Spleen (tissue), 11 donors: Measurements from ENCODE around the gene ANKRD16. TPM values are rescaled to one million over a fixed set of nuclear protein-coding genes. Genes with fewer than 3 reads are reported as not detected.
"Not testable (repeated sequence)": the region's sequence is repeated elsewhere in the genome, so short reads cannot be mapped to it uniquely, and the experiment has no call there.

Experiments used
- DNase-seq: peaks from one replicate; pipeline ENCODE4 v3.0.0-alpha.2; 2020
- H3K27ac ChIP-seq, 8 donors: fragments of 200-600 bp; sonication (generic) in 7 of 8; 1 replicate in 4 of 8; 2 replicates in 4 of 8; pipeline versions ENCODE4 v1.5.0 to v1.8.0; 2016 to 2021; ENCODE audit warnings: inconsistent platforms in 4 of 8, mild to moderate bottlenecking in 4 of 8, moderate library complexity in 1 of 8
- H3K27me3 ChIP-seq, 7 donors: fragments of 200-600 bp; sonication (generic) in 6 of 7; replicated peaks in 1 of 7; 1 replicate in 4 of 7; 2 replicates in 3 of 7; pipeline versions ENCODE4 v1.5.0 to v1.8.0; 2016 to 2021; ENCODE audit warnings: inconsistent platforms in 3 of 7, mild to moderate bottlenecking in 1 of 7
- H3K36me3 ChIP-seq, 6 donors: fragments of 200-600 bp; sonication (generic) in 5 of 6; 1 replicate in 4 of 6; 2 replicates in 2 of 6; pipeline versions ENCODE4 v1.5.0 to v1.8.0; 2016 to 2021; ENCODE audit warnings: inconsistent platforms in 2 of 6
- H3K4me1 ChIP-seq, 6 donors: fragments of 200-600 bp; sonication (generic) in 5 of 6; 1 replicate in 3 of 6; 2 replicates in 3 of 6; pipeline versions ENCODE4 v1.5.0 to v1.8.0; 2016 to 2021; ENCODE audit warnings: inconsistent platforms in 3 of 6
- H3K4me3 ChIP-seq, 8 donors: fragments of 200-600 bp; sonication (generic) in 7 of 8; 1 replicate in 4 of 8; 2 replicates in 4 of 8; pipeline versions ENCODE4 v1.5.0 to v1.8.0; 2016 to 2021; ENCODE audit warnings: inconsistent platforms in 4 of 8, mild to moderate bottlenecking in 4 of 8, moderate library complexity in 2 of 8
- H3K9me3 ChIP-seq, 8 donors: fragments of 200-600 bp; sonication (generic) in 7 of 8; 1 replicate in 4 of 8; 2 replicates in 4 of 8; pipeline versions ENCODE4 v1.5.0 to v1.8.0; 2016 to 2021; ENCODE audit warnings: inconsistent platforms in 4 of 8
- POLR2A ChIP-seq, 3 donors: fragments of 450-650 bp; IDR thresholded peaks; one replicate each; pipeline ENCODE4 v1.5.1; 2017; ENCODE audit warnings: antibody characterized with exemption in 3 of 3, mild to moderate bottlenecking in 1 of 3
- POLR2AphosphoS5 ChIP-seq, 3 donors: sonication (generic); formaldehyde crosslinking; IDR thresholded peaks; one replicate each; pipeline ENCODE4 v1.5.1; 2017; ENCODE audit warnings: antibody characterized with exemption in 3 of 3
- WGBS, 5 donors: extraction: QIAGEN DNeasy Blood & Tissue Kit in 3 of 5; methylation state at CpG; one replicate each; pipeline versions ENCODE4 v1.1.5 to v1.1.7; 2013 to 2018; 5-methylcytosine and 5-hydroxymethylcytosine counted together
- intact Hi-C: fragments of 100-400 bp; cut with DNase I; formaldehyde crosslinking; loops from one replicate; pipeline ENCODE4 v1.15.0; 2023; ENCODE audit warnings: low total_unique reads
- polyA plus RNA-seq, 3 donors: library from polyadenylated mRNA; stranded (reverse); fragments of 200-250 nt; gene quantifications; one replicate each; pipeline ENCODE4 v1.2.1, GENCODE V29; 2013
- total RNA-seq, 7 donors: library from RNA; depleted of rRNA in 3 of 7; stranded (reverse); fragments of >200 nt in 3 of 7; fragmentation: NEBNext Ultra II Directional in 4 of 7; extraction: Animal tissue kit (Norgen Biotek cat#: 25700) in 4 of 7; gene quantifications; one replicate each; pipeline versions ENCODE4 v1.1.0 to v1.2.1, GENCODE V29; 2016 to 2021
- TF ChIP-seq, protein P1 (sequence below), 11 experiments: fragments of 200-600 bp in 7 of 11; fragments of 450-650 bp in 4 of 11; sonication (generic) in 4 of 11; IDR thresholded peaks in 8 of 11; conservative IDR thresholded peaks in 3 of 11; 1 replicate in 7 of 11; 2 replicates in 4 of 11; pipeline versions ENCODE4 v1.4.0 to v1.8.0; 2016 to 2021; ENCODE audit warnings: antibody characterized with exemption in 11 of 11, inconsistent platforms in 4 of 11, mild to moderate bottlenecking in 1 of 11
- donor health status: healthy with polysubstance abuse.
- donor health status: DM: no; HTN: no; CAD: no; lungs with moderate emphysema.
- donor health status: DM: no; HTN: no; CAD: no.
- donor health status: Bipolar disorder and iron deficiency.
- donor health status: healthy.
- donor health status: DM: no; HTN: no; CAD: no.
- donor health status: DM: yes; HTN: yes; CAD: no.

The ANKRD16 gene
- total and polyA plus RNA-seq, 10 donors: 2.7 to 10.5 (median 6.3) TPM

DNA sequence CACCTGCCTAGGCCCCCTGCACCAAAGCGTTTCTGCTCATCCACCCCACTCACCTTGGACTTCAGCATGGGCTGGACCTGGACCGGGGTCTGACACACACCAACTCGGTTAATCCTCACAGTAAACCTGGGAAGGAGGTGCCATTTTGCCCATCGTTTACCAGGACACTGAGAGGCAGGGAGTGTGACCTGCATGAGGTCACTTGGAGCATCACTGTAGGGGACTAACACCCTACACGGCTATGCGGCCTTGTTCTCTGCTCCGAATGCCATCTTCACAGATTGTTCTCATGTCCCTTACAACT is 33.0 kb downstream of the ANKRD16 start:
- 80 to 85% (median 81%) methylated on average over 7 of the region's 7 CpGs for WGBS, 5 donors
- Histone ChIP-seq H3K36me3 (no peaks in the 10 kb centered on the region), H3K9me3 (no peaks in the 10 kb centered on the region), H3K27me3 (no peaks in the 10 kb centered on the region), H3K4me3 (no peak overlapping the region), H3K4me1 (peaks cover 0 to 35% (median 8%) of the 10 kb centered on the region in 6 donors), H3K27ac (no peak overlapping the region)
- intact Hi-C loops: no loop called here
- DNase-seq: no peak
- no peak for TF ChIP-seq POLR2AphosphoS5 (IDR thresholded peaks at IDR 0.05)
- TF ChIP-seq, protein P1, sequence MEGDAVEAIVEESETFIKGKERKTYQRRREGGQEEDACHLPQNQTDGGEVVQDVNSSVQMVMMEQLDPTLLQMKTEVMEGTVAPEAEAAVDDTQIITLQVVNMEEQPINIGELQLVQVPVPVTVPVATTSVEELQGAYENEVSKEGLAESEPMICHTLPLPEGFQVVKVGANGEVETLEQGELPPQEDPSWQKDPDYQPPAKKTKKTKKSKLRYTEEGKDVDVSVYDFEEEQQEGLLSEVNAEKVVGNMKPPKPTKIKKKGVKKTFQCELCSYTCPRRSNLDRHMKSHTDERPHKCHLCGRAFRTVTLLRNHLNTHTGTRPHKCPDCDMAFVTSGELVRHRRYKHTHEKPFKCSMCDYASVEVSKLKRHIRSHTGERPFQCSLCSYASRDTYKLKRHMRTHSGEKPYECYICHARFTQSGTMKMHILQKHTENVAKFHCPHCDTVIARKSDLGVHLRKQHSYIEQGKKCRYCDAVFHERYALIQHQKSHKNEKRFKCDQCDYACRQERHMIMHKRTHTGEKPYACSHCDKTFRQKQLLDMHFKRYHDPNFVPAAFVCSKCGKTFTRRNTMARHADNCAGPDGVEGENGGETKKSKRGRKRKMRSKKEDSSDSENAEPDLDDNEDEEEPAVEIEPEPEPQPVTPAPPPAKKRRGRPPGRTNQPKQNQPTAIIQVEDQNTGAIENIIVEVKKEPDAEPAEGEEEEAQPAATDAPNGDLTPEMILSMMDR (IDR thresholded peaks at IDR 0.05 in 8 of 11, conservative IDR thresholded peaks at IDR 0.05 in 3 of 11): no peak
- no peak for TF ChIP-seq POLR2A (IDR thresholded peaks at IDR 0.05)

DNA sequence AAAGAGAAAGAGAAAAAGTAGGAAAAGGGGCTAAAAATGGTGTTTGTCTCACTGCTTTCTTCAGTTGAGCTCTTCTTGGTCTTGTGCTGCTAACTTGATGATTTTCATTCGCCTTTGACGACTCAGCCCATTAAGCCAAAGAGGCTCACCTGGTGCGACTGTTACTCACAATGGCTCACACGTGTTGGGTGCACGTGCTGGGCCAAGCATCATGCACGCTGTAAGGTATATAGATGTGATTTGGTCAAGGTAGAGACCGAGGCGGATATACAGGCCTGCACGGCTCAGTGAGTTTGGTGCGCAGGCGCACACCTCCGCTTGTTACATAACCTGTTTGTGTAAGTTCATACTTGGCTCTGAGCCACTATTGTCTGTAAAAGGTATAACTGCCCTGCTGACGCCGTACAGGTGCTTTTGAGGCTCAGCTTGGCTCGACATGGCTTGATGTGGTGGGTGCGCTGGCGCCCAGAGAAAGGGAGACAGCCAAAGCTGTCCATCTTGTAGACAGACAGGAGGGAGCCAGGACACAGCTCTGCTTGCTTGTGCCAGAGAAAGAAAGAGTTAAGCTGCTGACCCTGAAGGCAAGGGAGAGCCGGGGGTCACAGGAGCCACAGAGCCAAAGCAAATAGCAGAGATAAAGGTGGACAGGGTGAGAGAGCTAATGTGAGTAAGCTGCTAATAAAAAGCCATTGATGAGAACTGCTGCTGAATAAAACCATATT is 33.6 kb downstream of the ANKRD16 start:
- no peaks in the 10 kb centered on the region for H3K36me3 ChIP-seq
- no peaks in the 10 kb centered on the region for H3K9me3 ChIP-seq
- intact Hi-C loops: no loop called here
- 82 to 93% (median 92%) methylated on average over 18 of the region's 18 CpGs for WGBS, 5 donors
- peaks cover 0 to 40% (median 8%) of the 10 kb centered on the region in 6 donors for H3K4me1 ChIP-seq
- TF ChIP-seq POLR2AphosphoS5 (IDR thresholded peaks at IDR 0.05) (no peak), POLR2A (IDR thresholded peaks at IDR 0.05) (no peak)
- TF ChIP-seq, protein P1 (IDR thresholded peaks at IDR 0.05 in 8 of 11, conservative IDR thresholded peaks at IDR 0.05 in 3 of 11): no peak
- no peak overlapping the region for H3K4me3 ChIP-seq
- no peak overlapping the region for H3K27ac ChIP-seq
- H3K27me3 ChIP-seq: no peaks in the 10 kb centered on the region
- DNase-seq: no peak

DNA sequence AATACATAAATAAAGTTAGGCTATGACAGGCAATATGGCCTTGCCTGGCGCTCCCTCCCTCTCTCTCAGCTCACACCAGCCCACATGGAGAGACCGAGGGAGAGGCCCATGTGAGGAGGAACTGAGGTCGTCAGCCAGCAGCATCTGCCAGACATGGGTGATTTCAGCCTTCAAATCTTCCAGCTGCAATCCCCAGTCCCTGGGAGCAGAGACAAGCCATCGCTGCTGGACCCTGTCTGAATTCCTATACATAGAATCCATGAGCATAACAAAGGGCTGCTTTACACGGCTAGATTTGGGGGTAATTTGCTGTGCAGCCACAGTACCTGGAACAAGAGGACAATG is 35.6 kb downstream of the ANKRD16 start:
- 76 to 92% (median 86%) methylated on average over 5 of the region's 5 CpGs for WGBS, 5 donors
- no peak overlapping the region for H3K27ac ChIP-seq
- no peaks in the 10 kb centered on the region for H3K36me3 ChIP-seq
- no peaks in the 10 kb centered on the region for H3K27me3 ChIP-seq
- H3K9me3 ChIP-seq: no peaks in the 10 kb centered on the region
- H3K4me1 ChIP-seq: peaks cover 0 to 39% (median 6%) of the 10 kb centered on the region in 6 donors
- no peak for DNase-seq
- no peak overlapping the region for H3K4me3 ChIP-seq
- TF ChIP-seq POLR2AphosphoS5 (IDR thresholded peaks at IDR 0.05) (no peak), POLR2A (IDR thresholded peaks at IDR 0.05) (no peak)
- TF ChIP-seq, protein P1 (IDR thresholded peaks at IDR 0.05 in 8 of 11, conservative IDR thresholded peaks at IDR 0.05 in 3 of 11): no peak
- intact Hi-C loops: no loop called here

DNA sequence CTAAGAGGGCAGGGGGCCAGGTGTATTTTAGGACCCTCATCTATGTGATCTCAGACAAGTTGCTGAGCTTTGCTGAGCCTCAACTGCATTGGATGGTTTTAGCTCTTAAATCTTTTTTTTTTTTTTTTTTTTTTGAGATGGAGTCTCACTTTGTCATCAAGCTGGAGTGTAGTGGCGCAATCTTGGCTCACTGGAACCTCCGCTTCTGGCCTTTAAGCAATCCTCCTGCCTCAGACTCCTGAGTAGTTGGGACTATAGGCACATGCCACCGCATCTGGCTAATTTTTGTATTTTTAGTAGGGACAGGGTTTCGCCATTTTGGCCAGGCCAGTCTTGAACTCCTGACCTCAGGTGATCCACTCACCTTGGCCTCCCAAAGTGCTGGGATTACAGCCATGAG is 43.0 kb downstream of the ANKRD16 start:
- intact Hi-C loops, DNase-seq, H3K4me3 ChIP-seq, H3K9me3 ChIP-seq, H3K36me3 ChIP-seq, H3K27me3 ChIP-seq: not testable (repeated sequence)
- Histone ChIP-seq H3K27ac (peak overlapping the region in 6 of 8 donors; percentile 9 to 85 (median 56)), H3K4me1 (peaks cover 3 to 71% (median 31%) of the 10 kb centered on the region in 6 donors)
- WGBS, 5 donors: 88 to 95% (median 92%) methylated on average over 4 of the region's 4 CpGs
